ENCODE results near the gene ARHGAP44.

DNA sequence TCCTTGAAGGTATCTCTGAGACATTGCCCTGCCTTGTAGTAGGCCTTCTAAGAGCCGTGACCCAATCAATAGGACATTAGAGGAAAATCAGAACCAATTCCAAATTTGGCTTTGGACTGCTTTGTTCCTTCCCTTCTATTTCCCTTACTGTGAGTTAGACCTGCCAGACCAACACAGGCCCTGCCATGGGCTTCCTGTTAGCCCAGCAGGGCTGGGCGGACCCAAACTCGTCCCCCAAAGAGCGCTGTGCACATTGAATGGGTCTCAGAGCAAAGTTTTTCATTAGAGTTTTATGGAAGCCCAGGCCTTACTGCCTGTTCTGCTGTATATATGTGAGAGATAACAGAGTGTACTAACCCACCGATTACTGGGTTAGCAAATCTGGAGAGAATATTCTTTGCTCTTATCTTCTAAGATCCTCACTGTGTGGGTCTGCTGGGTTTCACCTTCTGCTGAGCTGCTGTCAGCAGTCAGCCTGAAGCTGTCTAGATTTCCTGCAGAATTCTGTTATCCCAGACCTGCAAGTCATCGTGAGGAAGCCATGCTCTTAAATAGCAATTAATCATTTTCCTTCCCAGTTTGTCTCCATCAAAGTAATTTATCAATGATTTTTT is 5.7 kb downstream of the ARHGAP44 start:
- TF ChIP-seq BHLHE40 (IDR thresholded peaks at IDR 0.05; ENCODE audit: borderline replicate concordance) = no peak
- no peak for TF ChIP-seq FOXM1 (IDR thresholded peaks at IDR 0.05; ENCODE audit: borderline replicate concordance)
- no peak for TF ChIP-seq SP1 (IDR thresholded peaks at IDR 0.05)
- TF ChIP-seq TARDBP (IDR thresholded peaks at IDR 0.05) = no peak
- TF ChIP-seq ZNF384 (IDR thresholded peaks at IDR 0.05) = no peak
- TF ChIP-seq L3MBTL2 (conservative IDR thresholded peaks at IDR 0.05) = no peak
- no peak for TF ChIP-seq SUZ12 (IDR thresholded peaks at IDR 0.05)
- TF ChIP-seq FOXA1 (IDR thresholded peaks at IDR 0.05) = no peak
- TF ChIP-seq NFRKB (IDR thresholded peaks at IDR 0.05) = no peak
- TF ChIP-seq ARNT (IDR thresholded peaks at IDR 0.05) = no peak
- no peak for TF ChIP-seq ELF4 (IDR thresholded peaks at IDR 0.05)
- no peak for TF ChIP-seq FOXK2 (IDR thresholded peaks at IDR 0.05)
- no peak for TF ChIP-seq LEF1 (IDR thresholded peaks at IDR 0.05; ENCODE audit: borderline replicate concordance)
- TF ChIP-seq HDGF (IDR thresholded peaks at IDR 0.05; ENCODE audit: borderline replicate concordance) = no peak

Measured in HEK293T (cell line).